ENCODE data around the gene ROPN1B. TPM values are rescaled to one million over a fixed set of nuclear protein-coding genes. Genes with fewer than 3 reads are reported as not detected.

ROPN1B gene
- total RNA-seq, 1 experiment from 2014 or later, result 0.18 TPM

GRCh38 chr3:126025862-126026261, 56.9 kb downstream of the ROPN1B start:
- no peak for ATAC-seq
- no peaks in the 10 kb centered on the region for H3K79me2 ChIP-seq (ENCODE audit: low read length)
- H3K4me2 ChIP-seq (ENCODE audit: low read length), result no peak overlapping the region
- H3K4me3 ChIP-seq (ENCODE audit: low read length), result no peak overlapping the region
- no peaks in the 10 kb centered on the region for H3F3A ChIP-seq (ENCODE audit: low read length, unreplicated experiment)
- no peaks in the 10 kb centered on the region for H3K9me2 ChIP-seq (replicated peaks; ENCODE audit: low read length)
- no peak for DNase-seq
- H3K27me3 ChIP-seq (ENCODE audit: low read length), result no peaks in the 10 kb centered on the region
- no peaks in the 10 kb centered on the region for H3K4me1 ChIP-seq (ENCODE audit: insufficient read depth, low read length)
- ChIA-PET CTCF (no interaction called here), POLR2A (ENCODE audit: unreplicated experiment) (no interaction called here)
- H3K36me3 ChIP-seq (ENCODE audit: low read depth, low read length), result peaks cover 6% of the 10 kb centered on the region; the same call in 1 of the 2 replicates
- no peaks in the 10 kb centered on the region for H3K9me3 ChIP-seq (ENCODE audit: low read length)
- no peaks in the 10 kb centered on the region for H4K20me1 ChIP-seq (ENCODE audit: low read length)
- H3K9ac ChIP-seq (ENCODE audit: low read length), result no peak overlapping the region
- no TSS peak for BruUV-seq (replicated peaks)
- intact Hi-C loops (cut with micrococcal nuclease), result no loop called here
- no peak overlapping the region for H2AFZ ChIP-seq (ENCODE audit: low read length)
- H3K27ac ChIP-seq (ENCODE audit: low read length), result no peak overlapping the region
- TF ChIP-seq EZH2phosphoT487 (IDR thresholded peaks at IDR 0.05; ENCODE audit: borderline replicate concordance, low read length) (no peak), EZH2 (IDR thresholded peaks at IDR 0.05; ENCODE audit: low read length, unreplicated experiment) (no peak)
- TF ChIP-seq, protein P1, sequence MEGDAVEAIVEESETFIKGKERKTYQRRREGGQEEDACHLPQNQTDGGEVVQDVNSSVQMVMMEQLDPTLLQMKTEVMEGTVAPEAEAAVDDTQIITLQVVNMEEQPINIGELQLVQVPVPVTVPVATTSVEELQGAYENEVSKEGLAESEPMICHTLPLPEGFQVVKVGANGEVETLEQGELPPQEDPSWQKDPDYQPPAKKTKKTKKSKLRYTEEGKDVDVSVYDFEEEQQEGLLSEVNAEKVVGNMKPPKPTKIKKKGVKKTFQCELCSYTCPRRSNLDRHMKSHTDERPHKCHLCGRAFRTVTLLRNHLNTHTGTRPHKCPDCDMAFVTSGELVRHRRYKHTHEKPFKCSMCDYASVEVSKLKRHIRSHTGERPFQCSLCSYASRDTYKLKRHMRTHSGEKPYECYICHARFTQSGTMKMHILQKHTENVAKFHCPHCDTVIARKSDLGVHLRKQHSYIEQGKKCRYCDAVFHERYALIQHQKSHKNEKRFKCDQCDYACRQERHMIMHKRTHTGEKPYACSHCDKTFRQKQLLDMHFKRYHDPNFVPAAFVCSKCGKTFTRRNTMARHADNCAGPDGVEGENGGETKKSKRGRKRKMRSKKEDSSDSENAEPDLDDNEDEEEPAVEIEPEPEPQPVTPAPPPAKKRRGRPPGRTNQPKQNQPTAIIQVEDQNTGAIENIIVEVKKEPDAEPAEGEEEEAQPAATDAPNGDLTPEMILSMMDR (conservative IDR thresholded peaks at IDR 0.05; ENCODE audit: low read depth, low read length), result no peak

- Histone ChIP-seq H3K9ac (ENCODE audit: low read length) (no peak overlapping the region), H3K9me2 (replicated peaks; ENCODE audit: low read length) (no peaks in the 10 kb centered on the region), H3K9me3 (ENCODE audit: low read length) (no peaks in the 10 kb centered on the region), H3K4me3 (ENCODE audit: low read length) (no peak overlapping the region), H3K36me3 (ENCODE audit: low read depth, low read length) (peaks cover 6% of the 10 kb centered on the region; the same call in 1 of the 2 replicates), H4K20me1 (ENCODE audit: low read length) (no peaks in the 10 kb centered on the region), H3K27ac (ENCODE audit: low read length) (no peak overlapping the region), H3K79me2 (ENCODE audit: low read length) (no peaks in the 10 kb centered on the region), H3F3A (ENCODE audit: low read length, unreplicated experiment) (no peaks in the 10 kb centered on the region), H3K27me3 (ENCODE audit: low read length) (no peaks in the 10 kb centered on the region), H3K4me1 (ENCODE audit: insufficient read depth, low read length) (no peaks in the 10 kb centered on the region), H2AFZ (ENCODE audit: low read length) (no peak overlapping the region), H3K4me2 (ENCODE audit: low read length) (no peak overlapping the region)
- no peak for DNase-seq
- CTCF ChIA-PET, result no interaction called here
- POLR2A ChIA-PET (ENCODE audit: unreplicated experiment), result no interaction called here
- ATAC-seq, result no peak
- no TSS peak for BruUV-seq (replicated peaks)
- TF ChIP-seq EZH2phosphoT487 (IDR thresholded peaks at IDR 0.05; ENCODE audit: borderline replicate concordance, low read length) (no peak), EZH2 (IDR thresholded peaks at IDR 0.05; ENCODE audit: low read length, unreplicated experiment) (no peak)
- TF ChIP-seq, protein P1 (conservative IDR thresholded peaks at IDR 0.05; ENCODE audit: low read depth, low read length), result no peak
- intact Hi-C loops (cut with micrococcal nuclease), result no loop called here
These were observed 57.3 kb downstream of the ROPN1B start for GRCh38 chr3:126026277-126026751.

DNA sequence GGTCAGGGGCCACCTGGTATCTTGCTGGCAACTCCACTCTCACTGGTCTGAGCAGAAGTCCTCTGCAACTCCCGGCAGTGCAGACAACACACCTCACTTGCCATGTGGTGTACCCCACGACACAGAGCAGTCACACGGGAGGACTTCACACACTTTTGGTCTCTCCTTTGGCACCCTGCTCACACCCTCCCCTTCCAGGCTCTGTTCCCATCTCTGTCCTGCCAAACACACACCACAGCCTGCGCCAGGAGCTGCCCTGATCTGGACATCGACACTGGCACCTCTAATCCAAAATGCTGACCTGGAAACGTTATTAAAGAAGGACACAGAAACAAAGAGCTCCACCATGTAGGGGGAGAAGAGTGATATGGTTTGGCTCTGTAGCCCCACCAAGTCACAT, 57.8 kb downstream of the ROPN1B start:
- intact Hi-C loops (cut with micrococcal nuclease), result no loop called here
- Histone ChIP-seq H3K4me3 (ENCODE audit: low read length) (no peak overlapping the region), H3K9me2 (replicated peaks; ENCODE audit: low read length) (no peaks in the 10 kb centered on the region), H3K9me3 (ENCODE audit: low read length) (no peaks in the 10 kb centered on the region), H3K4me1 (ENCODE audit: insufficient read depth, low read length) (no peaks in the 10 kb centered on the region), H2AFZ (ENCODE audit: low read length) (no peak overlapping the region), H3K79me2 (ENCODE audit: low read length) (no peaks in the 10 kb centered on the region), H3K27me3 (ENCODE audit: low read length) (no peaks in the 10 kb centered on the region), H3K9ac (ENCODE audit: low read length) (no peak overlapping the region), H3F3A (ENCODE audit: low read length, unreplicated experiment) (no peaks in the 10 kb centered on the region), H3K4me2 (ENCODE audit: low read length) (no peak overlapping the region), H4K20me1 (ENCODE audit: low read length) (no peaks in the 10 kb centered on the region), H3K36me3 (ENCODE audit: low read depth, low read length) (peaks cover 6% of the 10 kb centered on the region; the same call in 1 of the 2 replicates), H3K27ac (ENCODE audit: low read length) (no peak overlapping the region)
- no peak for TF ChIP-seq EZH2 (IDR thresholded peaks at IDR 0.05; ENCODE audit: low read length, unreplicated experiment)
- TF ChIP-seq, protein P1 (conservative IDR thresholded peaks at IDR 0.05; ENCODE audit: low read depth, low read length), result no peak
- TF ChIP-seq EZH2phosphoT487 (IDR thresholded peaks at IDR 0.05; ENCODE audit: borderline replicate concordance, low read length), result no peak
- BruUV-seq (replicated peaks), result no TSS peak
- POLR2A ChIA-PET (ENCODE audit: unreplicated experiment), result no interaction called here
- CTCF ChIA-PET, result no interaction called here
- no peak for DNase-seq
- no peak for ATAC-seq
